CD14-positive monocyte (primary cell): ENCODE data around the gene GALNT17. TPM values are rescaled to one million over a fixed set of nuclear protein-coding genes. Genes with fewer than 3 reads are reported as not detected.

Experiments
- DNase-seq, 3 donors: peaks; one replicate each; pipeline ENCODE4 v3.0.0-alpha.2; 2011 to 2022
- H2AFZ ChIP-seq: 2 replicates; pipeline ENCODE4 v1.6.0; 2012; ENCODE audit warnings: mild to moderate bottlenecking, low read depth, low read length, inconsistent platforms; ENCODE audit not compliant: insufficient read depth, poor library complexity, severe bottlenecking
- H3K27ac ChIP-seq, 2 donors: 1 replicate in 1 of 2; 2 replicates in 1 of 2; pipeline ENCODE4 v1.5.1; 2012 to 2013; ENCODE audit warnings: low read length in 2 of 2, control low read depth in 1 of 2, inconsistent platforms in 1 of 2, low read depth in 1 of 2, mild to moderate bottlenecking in 1 of 2
- H3K27me3 ChIP-seq, 2 donors: one replicate each; pipeline versions ENCODE4 v1.6.0 to v1.6.1; 2011 to 2013; ENCODE audit warnings: low read length in 2 of 2; ENCODE audit not compliant: control insufficient read depth in 2 of 2, insufficient read depth in 2 of 2
- H3K36me3 ChIP-seq, 2 donors: replicated peaks in 1 of 2; 1 replicate in 1 of 2; 2 replicates in 1 of 2; pipeline versions ENCODE4 v1.5.1 to v1.6.1; 2012 to 2013; ENCODE audit warnings: low read length in 2 of 2, control low read depth in 1 of 2, inconsistent platforms in 1 of 2, mild to moderate bottlenecking in 1 of 2; ENCODE audit not compliant: insufficient read depth in 2 of 2, control insufficient read depth in 1 of 2
- H3K4me1 ChIP-seq, 2 donors: 1 replicate in 1 of 2; 2 replicates in 1 of 2; pipeline versions ENCODE4 v1.5.1 to v1.6.1; 2012 to 2013; ENCODE audit warnings: low read length in 2 of 2, control low read depth in 1 of 2, inconsistent platforms in 1 of 2, mild to moderate bottlenecking in 1 of 2, moderate library complexity in 1 of 2; ENCODE audit not compliant: insufficient read depth in 2 of 2, control insufficient read depth in 1 of 2
- H3K4me2 ChIP-seq: replicated peaks from 2 replicates; pipeline ENCODE3; 2012; ENCODE audit warnings: low read length, moderate library complexity, mild to moderate bottlenecking; ENCODE audit not compliant: poor library complexity, severe bottlenecking; ENCODE audit errors: extremely low read depth
- H3K4me3 ChIP-seq, 3 experiments: fragments of 200-600 bp in 1 of 3; sonication (generic) in 1 of 3; replicated peaks in 1 of 3; 1 replicate in 2 of 3; 2 replicates in 1 of 3; pipeline ENCODE4 v1.5.1; 2011 to 2013; ENCODE audit warnings: low read length in 3 of 3, mild to moderate bottlenecking in 3 of 3, control low read depth in 2 of 3, low read depth in 2 of 3, inconsistent platforms in 1 of 3, moderate library complexity in 1 of 3
- H3K79me2 ChIP-seq: 2 replicates; pipeline ENCODE4 v1.6.0; 2012; ENCODE audit warnings: mild to moderate bottlenecking, control low read depth, inconsistent platforms, low read length, moderate library complexity; ENCODE audit not compliant: insufficient read depth
- H3K9ac ChIP-seq: 2 replicates; pipeline ENCODE4 v1.6.0; 2017; ENCODE audit warnings: low read length, mild to moderate bottlenecking; ENCODE audit not compliant: insufficient read depth, poor library complexity, severe bottlenecking
- H3K9me3 ChIP-seq, 2 donors: replicated peaks in 1 of 2; 1 replicate in 1 of 2; 2 replicates in 1 of 2; pipeline versions ENCODE4 v1.5.1 to v1.6.1; 2012 to 2013; ENCODE audit warnings: low read length in 2 of 2, control low read depth in 1 of 2; ENCODE audit not compliant: control insufficient read depth in 1 of 2, insufficient read depth in 1 of 2
- H4K20me1 ChIP-seq: 2 replicates; pipeline ENCODE4 v1.6.0; 2012; ENCODE audit warnings: mild to moderate bottlenecking, low read length, control low read depth, moderate library complexity; ENCODE audit not compliant: insufficient read depth
- H3K27ac Mint-ChIP-seq, 7 donors: one replicate each; pipeline ENCODE4 v1.8.0; 2020; ENCODE audit warnings: mild to moderate bottlenecking in 7 of 7, mixed read lengths in 7 of 7, moderate library complexity in 6 of 7, inconsistent platforms in 2 of 7
- H3K27me3 Mint-ChIP-seq, 3 donors: one replicate each; pipeline ENCODE4 v1.8.0; 2021 to 2022; ENCODE audit warnings: low read depth in 3 of 3, mild to moderate bottlenecking in 3 of 3, mixed read lengths in 3 of 3, moderate library complexity in 3 of 3, inconsistent platforms in 1 of 3
- H3K36me3 Mint-ChIP-seq, 2 donors: one replicate each; pipeline ENCODE4 v1.8.0; 2020; ENCODE audit warnings: mixed read lengths in 2 of 2, inconsistent platforms in 1 of 2, mild to moderate bottlenecking in 1 of 2
- H3K4me1 Mint-ChIP-seq: one replicate; pipeline ENCODE4 v1.8.0; 2020; ENCODE audit warnings: mild to moderate bottlenecking, mixed read lengths
- H3K4me3 Mint-ChIP-seq, 2 donors: one replicate each; pipeline ENCODE4 v1.8.0; 2020; ENCODE audit warnings: mild to moderate bottlenecking in 2 of 2, mixed read lengths in 2 of 2, moderate library complexity in 1 of 2
- H3K9me3 Mint-ChIP-seq, 7 donors: one replicate each; pipeline ENCODE4 v1.8.0; 2020 to 2022; ENCODE audit warnings: mixed read lengths in 7 of 7, mild to moderate bottlenecking in 6 of 7, moderate library complexity in 6 of 7, inconsistent platforms in 2 of 7
- CTCF ChIP-seq: fragments of 200-600 bp; IDR thresholded peaks from one replicate; pipeline ENCODE4 v1.8.0; 2022; ENCODE audit warnings: antibody characterized with exemption, mild to moderate bottlenecking
- WGBS: methylation state at CpG from one replicate; pipeline ENCODE4 v1.1.5; 2013; ENCODE audit warnings: missing lambda C conversion rate; ENCODE audit not compliant: insufficient coverage; 5-methylcytosine and 5-hydroxymethylcytosine counted together
- intact Hi-C, 2 donors: fragments of 100-400 bp; cut with micrococcal nuclease; formaldehyde crosslinking; loops; one replicate each; pipeline versions ENCODE4 v1.15.0 to v1.15.1; 2023
- polyA plus RNA-seq, 3 donors: library from polyadenylated mRNA; depleted of rRNA in 1 of 3; unstranded in 2 of 3; stranded (reverse) in 1 of 3; fragments of 300-500 nt in 2 of 3; fragments of >200 nt in 1 of 3; fragmentation: Illumina TruSeq in 2 of 3; gene quantifications; 1 replicate in 2 of 3; 2 replicates in 1 of 3; pipeline ENCODE4 v1.2.3, GENCODE V29; 2012 to 2021

GALNT17 gene
- polyA plus RNA-seq, 3 donors, result not detected

- no CpG with 5 or more reads among the region's 4 CpGs for WGBS
- H2AFZ ChIP-seq, result no peak overlapping the region
- peaks cover 3 to 7% of the 10 kb centered on the region in 2 donors for H3K9me3 ChIP-seq
- H3K27ac ChIP-seq, result no peak overlapping the region
- H4K20me1 ChIP-seq, result no peaks in the 10 kb centered on the region
- peaks cover 0 to 3% (median 0%) of the 10 kb centered on the region in 3 donors for H3K27me3 Mint-ChIP-seq
- no peaks in the 10 kb centered on the region for H3K79me2 ChIP-seq
- no peak overlapping the region for H3K4me2 ChIP-seq
- H3K27ac Mint-ChIP-seq, result no peak overlapping the region
- H3K4me3 Mint-ChIP-seq, result no peak overlapping the region
- H3K4me3 ChIP-seq, result no peak overlapping the region
- no peak for TF ChIP-seq CTCF
- H3K9me3 Mint-ChIP-seq, result peaks cover 0 to 15% (median 4%) of the 10 kb centered on the region in 7 donors
- H3K36me3 Mint-ChIP-seq, result no peaks in the 10 kb centered on the region
- no peaks in the 10 kb centered on the region for H3K4me1 ChIP-seq
- DNase-seq, result no peak
- no peaks in the 10 kb centered on the region for H3K4me1 Mint-ChIP-seq
- no peaks in the 10 kb centered on the region for H3K27me3 ChIP-seq
- no peaks in the 10 kb centered on the region for H3K36me3 ChIP-seq
- intact Hi-C loops, result no loop called here
- no peak overlapping the region for H3K9ac ChIP-seq
Measured at GRCh38 chr7:71301167-71301566, 169.2 kb downstream of the GALNT17 start.

GRCh38 chr7:71303566-71303965, 171.6 kb downstream of the GALNT17 start:
- H4K20me1 ChIP-seq, result no peaks in the 10 kb centered on the region
- no peak overlapping the region for H3K27ac ChIP-seq
- H3K9ac ChIP-seq, result no peak overlapping the region
- Mint-ChIP-seq H3K36me3 (no peaks in the 10 kb centered on the region), H3K4me3 (no peak overlapping the region), H3K27me3 (peaks cover 0 to 1% (median 0%) of the 10 kb centered on the region in 3 donors), H3K27ac (no peak overlapping the region), H3K9me3 (peaks cover 2 to 17% (median 5%) of the 10 kb centered on the region in 7 donors), H3K4me1 (no peaks in the 10 kb centered on the region)
- TF ChIP-seq CTCF, result no peak
- no peak overlapping the region for H3K4me3 ChIP-seq
- intact Hi-C loops, result no loop called here
- 89% methylated on average over 3 of the region's 6 CpGs for WGBS
- H3K79me2 ChIP-seq, result no peaks in the 10 kb centered on the region
- H2AFZ ChIP-seq, result no peak overlapping the region
- H3K4me1 ChIP-seq, result no peaks in the 10 kb centered on the region
- peaks cover 15 to 17% of the 10 kb centered on the region in 2 donors for H3K9me3 ChIP-seq
- no peaks in the 10 kb centered on the region for H3K36me3 ChIP-seq
- no peak for DNase-seq
- no peaks in the 10 kb centered on the region for H3K27me3 ChIP-seq
- no peak overlapping the region for H3K4me2 ChIP-seq
